ENCODE results near the gene WDPCP.
"Not testable (repeated sequence)": the region's sequence is repeated elsewhere in the genome, so short reads cannot be mapped to it uniquely, and the experiment has no call there.

- TF ChIP-seq POLR2AphosphoS5 (IDR thresholded peaks at IDR 0.05); CTCF (IDR thresholded peaks at IDR 0.05 in 8 of 11, conservative IDR thresholded peaks at IDR 0.05 in 3 of 11): not testable (repeated sequence)
Measured at GRCh38 chr2:63074399-63074798, 513.9 kb downstream of the WDPCP start.

All from spleen (tissue), 7 donors.